GM12878 (cell line): ENCODE data around the gene GON4L. TPM values are rescaled to one million over a fixed set of nuclear protein-coding genes. Genes with fewer than 3 reads are reported as not detected.

Experiments
- ASH2L ChIP-seq: fragments of 300-600, 200-600 bp; sonication (generic); IDR thresholded peaks from 2 replicates; pipeline ENCODE4 v1.6.1; 2017; ENCODE audit warnings: low read depth, mild to moderate bottlenecking, borderline replicate concordance
- BCL11A ChIP-seq: IDR thresholded peaks from 2 replicates; pipeline ENCODE4 v1.6.1; 2011; ENCODE audit warnings: low read depth, low read length
- BHLHE40 ChIP-seq, 2 experiments: fragments of 450-650 bp in 1 of 2; IDR thresholded peaks; 2 replicates each; pipeline ENCODE4 v1.6.1; 2011 to 2017; ENCODE audit warnings: low read depth in 2 of 2, borderline replicate concordance in 1 of 2, improper control_type of control experiment in 1 of 2, low read length in 1 of 2, mild to moderate bottlenecking in 1 of 2
- CBX5 ChIP-seq: sonication (generic); IDR thresholded peaks from 2 replicates; pipeline ENCODE4 v1.6.1; 2016; ENCODE audit warnings: low read depth, moderate library complexity, mild to moderate bottlenecking, inconsistent platforms
- CEBPB ChIP-seq, 2 experiments: fragments of 150-350 bp in 1 of 2; IDR thresholded peaks; 2 replicates each; pipeline ENCODE4 v1.6.1; 2012 to 2014; ENCODE audit warnings: low read depth in 2 of 2, low read length in 2 of 2, borderline replicate concordance in 1 of 2, inconsistent platforms in 1 of 2
- DPF2 ChIP-seq: fragments of 450-650 bp; IDR thresholded peaks from 2 replicates; pipeline ENCODE4 v1.6.1; 2017; ENCODE audit warnings: mild to moderate bottlenecking
- ELK1 ChIP-seq: IDR thresholded peaks from 2 replicates; pipeline ENCODE4 v1.6.1; 2012; ENCODE audit warnings: low read depth, low read length, improper control_type of control experiment
- EZH2 ChIP-seq: IDR thresholded peaks from 2 replicates; pipeline ENCODE4 v1.6.1; 2012; ENCODE audit warnings: low read depth, mild to moderate bottlenecking, control low read depth, inconsistent platforms, low read length, borderline replicate concordance; ENCODE audit not compliant: control insufficient read depth
- FOXK2 ChIP-seq: fragments of 450-650 bp; IDR thresholded peaks from 2 replicates; pipeline ENCODE4 v1.6.1; 2017; ENCODE audit warnings: mild to moderate bottlenecking, moderate library complexity
- GABPA ChIP-seq: IDR thresholded peaks from 2 replicates; pipeline ENCODE4 v1.6.1; 2014; ENCODE audit warnings: antibody characterized with exemption, low read depth, mild to moderate bottlenecking, inconsistent platforms
- GATAD2B ChIP-seq: fragments of 450-650 bp; conservative IDR thresholded peaks from 2 replicates; pipeline ENCODE4 v1.6.1; 2017; ENCODE audit warnings: low read depth, mild to moderate bottlenecking, moderate library complexity
- JUND ChIP-seq: IDR thresholded peaks from 2 replicates; pipeline ENCODE4 v1.6.1; 2012; ENCODE audit warnings: low read depth, mild to moderate bottlenecking, low read length, improper control_type of control experiment, moderate library complexity
- MAX ChIP-seq: IDR thresholded peaks from 2 replicates; pipeline ENCODE4 v1.6.1; 2012; ENCODE audit warnings: low read depth, low read length, improper control_type of control experiment
- MTA2 ChIP-seq: fragments of 450-650 bp; IDR thresholded peaks from 2 replicates; pipeline ENCODE4 v1.6.1; 2016; ENCODE audit warnings: low read depth, mild to moderate bottlenecking, moderate library complexity
- MYC ChIP-seq: IDR thresholded peaks from 2 replicates; pipeline ENCODE4 v1.6.1; 2011; ENCODE audit warnings: mild to moderate bottlenecking, low read length, moderate library complexity, inconsistent platforms; ENCODE audit not compliant: insufficient read depth, insufficient replicate concordance, insufficient read length, severe bottlenecking
- NR2C2 ChIP-seq: IDR thresholded peaks from 2 replicates; pipeline ENCODE4 v1.6.1; 2011; ENCODE audit warnings: borderline replicate concordance, low read depth; ENCODE audit not compliant: control insufficient read depth, insufficient read length
- POLR2AphosphoS2 ChIP-seq: IDR thresholded peaks from 2 replicates; pipeline ENCODE4 v1.6.1; 2011; ENCODE audit warnings: low read depth, mild to moderate bottlenecking, low read length, improper control_type of control experiment, moderate library complexity
- RAD21 ChIP-seq: IDR thresholded peaks from 2 replicates; pipeline ENCODE4 v1.6.1; 2011; ENCODE audit warnings: mild to moderate bottlenecking, low read depth, low read length, moderate library complexity; ENCODE audit not compliant: insufficient read depth
- RBBP5 ChIP-seq: fragments of 200-600 bp; sonication (generic); conservative IDR thresholded peaks from 2 replicates; pipeline ENCODE4 v1.6.1; 2016
- RCOR1 ChIP-seq: conservative IDR thresholded peaks from 2 replicates; pipeline ENCODE4 v1.6.1; 2012; ENCODE audit warnings: low read depth, low read length, improper control_type of control experiment
- SP1 ChIP-seq: IDR thresholded peaks from one replicate; pipeline ENCODE4 v1.6.1; 2011; ENCODE audit warnings: low read depth, low read length
- SREBF1 ChIP-seq: IDR thresholded peaks from 2 replicates; pipeline ENCODE4 v1.6.1; 2012; ENCODE audit warnings: mild to moderate bottlenecking, low read length
- STAT3 ChIP-seq: IDR thresholded peaks from 2 replicates; pipeline ENCODE4 v1.6.1; 2011; ENCODE audit warnings: low read depth, low read length, improper control_type of control experiment
- SUPT20H ChIP-seq: IDR thresholded peaks from 2 replicates; pipeline ENCODE4 v1.6.1; 2011; ENCODE audit warnings: low read depth, mild to moderate bottlenecking, low read length, moderate library complexity, borderline replicate concordance; ENCODE audit not compliant: control insufficient read depth
- SUZ12 ChIP-seq: fragments of 200-600 bp; sonication (generic); IDR thresholded peaks from one replicate; pipeline ENCODE4 v1.6.1; 2018; ENCODE audit warnings: antibody characterized with exemption, mild to moderate bottlenecking; ENCODE audit not compliant: unreplicated experiment
- TCF3 ChIP-seq: IDR thresholded peaks from 2 replicates; pipeline ENCODE4 v1.6.1; 2012; ENCODE audit warnings: low read depth, mild to moderate bottlenecking, low read length, borderline replicate concordance; ENCODE audit not compliant: insufficient read depth
- ZNF622 ChIP-seq: fragments of 450-650 bp; IDR thresholded peaks from 2 replicates; pipeline ENCODE4 v1.6.1; 2017; ENCODE audit warnings: mild to moderate bottlenecking, inconsistent platforms
- polyA plus RNA-seq, 11 experiments: library from polyadenylated mRNA; depleted of rRNA in 4 of 11; unstranded in 6 of 11; stranded (reverse) in 5 of 11; fragments of >200 nt; fragmentation: Nextera tagmentation in 4 of 11; fragmentation: Illumina TruSeq in 1 of 11; extraction: Ambion mirVana in 4 of 11; extraction: Trizol in 1 of 11; gene quantifications; 1 replicate in 1 of 11; 2 replicates in 10 of 11; pipeline versions ENCODE4 v1.2.1 to v1.2.3, GENCODE V29; 2011 to 2016; ENCODE audit warnings: inconsistent platforms in 2 of 11, missing spikeins in 2 of 11, low read depth in 1 of 11
- total RNA-seq, 4 experiments: library from RNA; depleted of rRNA in 3 of 4; stranded (reverse); fragments of >200 nt in 3 of 4; fragmentation: Illumina TruSeq in 1 of 4; extraction: Trizol in 1 of 4; gene quantifications; 2 replicates each; pipeline versions ENCODE4 v1.2.1 to v1.2.3, GENCODE V29; 2013 to 2021
- TF ChIP-seq, protein P1 (sequence below): IDR thresholded peaks from 2 replicates; pipeline ENCODE4 v1.6.1; 2012; ENCODE audit warnings: mild to moderate bottlenecking, low read depth, low read length

The GON4L gene
- total and polyA plus RNA-seq, 10 of the 15 experiments (the other 5 are each of a cell fraction or from before 2014, with no cell fraction given): 17.7 to 40.7 (median 28.0) TPM

DNA sequence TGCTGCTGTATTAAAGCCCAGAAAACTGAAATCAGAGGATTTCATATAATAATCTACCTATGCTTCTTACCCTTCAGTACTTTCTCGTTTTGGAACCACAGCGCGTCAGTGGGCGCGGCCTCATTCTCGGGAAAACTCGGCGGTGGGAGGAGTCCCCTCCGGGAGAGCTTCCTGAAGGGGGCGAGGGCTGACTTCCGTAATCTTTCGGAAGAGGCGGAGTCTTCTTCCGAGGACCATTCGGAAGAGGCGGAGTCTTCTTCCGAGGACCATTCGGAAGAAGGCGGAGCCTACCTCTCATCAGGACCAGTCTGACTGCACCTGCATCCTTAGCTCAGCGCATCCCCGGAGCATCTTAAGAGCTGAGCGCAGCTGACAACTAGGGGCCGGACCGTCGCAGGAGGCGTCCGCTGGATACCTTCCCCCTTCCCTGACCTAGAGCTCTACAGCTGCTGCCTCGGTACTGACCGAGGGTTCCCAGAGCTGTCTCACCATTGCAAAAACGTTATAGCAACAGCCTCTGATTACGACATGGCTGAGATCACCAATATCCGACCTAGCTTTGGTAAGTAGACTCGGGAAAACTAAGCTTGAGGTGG, 2.3 kb upstream of the GON4L start, which contains the start of gene SYT11 (continued):
- TF ChIP-seq ASH2L (no peak), TCF3 (no peak), CEBPB (IDR thresholded peaks at IDR 0.05; ENCODE audit: borderline replicate concordance in 1 of 2, low read depth in 2 of 2, low read length in 2 of 2) (no peak), GABPA (0 out of 2 replicates have a peak, but pooled peaks have one; percentile 9), NR2C2 (no peak), RAD21 (no peak), MAX (no peak), FOXK2 (no peak), SUPT20H (no peak), BCL11A (no peak), STAT3 (no peak), RCOR1 (peak; percentile 93; the same call in 1 of the 2 replicates), MTA2 (no peak), JUND (no peak), BHLHE40 (IDR thresholded peaks at IDR 0.05; ENCODE audit: borderline replicate concordance in 1 of 2, low read depth in 2 of 2, low read length in 1 of 2) (0 out of 4 replicates have a peak, but pooled peaks of 1 of the 2 experiments have one; percentile 15), POLR2AphosphoS2 (no peak), MYC (no peak), CBX5 (no peak), SP1 (no peak), EZH2 (no peak), SREBF1 (no peak), DPF2 (no peak), ZNF622 (no peak), ELK1 (no peak), RBBP5 (no peak), GATAD2B (no peak), SUZ12 (no peak)
- TF ChIP-seq, protein P1, sequence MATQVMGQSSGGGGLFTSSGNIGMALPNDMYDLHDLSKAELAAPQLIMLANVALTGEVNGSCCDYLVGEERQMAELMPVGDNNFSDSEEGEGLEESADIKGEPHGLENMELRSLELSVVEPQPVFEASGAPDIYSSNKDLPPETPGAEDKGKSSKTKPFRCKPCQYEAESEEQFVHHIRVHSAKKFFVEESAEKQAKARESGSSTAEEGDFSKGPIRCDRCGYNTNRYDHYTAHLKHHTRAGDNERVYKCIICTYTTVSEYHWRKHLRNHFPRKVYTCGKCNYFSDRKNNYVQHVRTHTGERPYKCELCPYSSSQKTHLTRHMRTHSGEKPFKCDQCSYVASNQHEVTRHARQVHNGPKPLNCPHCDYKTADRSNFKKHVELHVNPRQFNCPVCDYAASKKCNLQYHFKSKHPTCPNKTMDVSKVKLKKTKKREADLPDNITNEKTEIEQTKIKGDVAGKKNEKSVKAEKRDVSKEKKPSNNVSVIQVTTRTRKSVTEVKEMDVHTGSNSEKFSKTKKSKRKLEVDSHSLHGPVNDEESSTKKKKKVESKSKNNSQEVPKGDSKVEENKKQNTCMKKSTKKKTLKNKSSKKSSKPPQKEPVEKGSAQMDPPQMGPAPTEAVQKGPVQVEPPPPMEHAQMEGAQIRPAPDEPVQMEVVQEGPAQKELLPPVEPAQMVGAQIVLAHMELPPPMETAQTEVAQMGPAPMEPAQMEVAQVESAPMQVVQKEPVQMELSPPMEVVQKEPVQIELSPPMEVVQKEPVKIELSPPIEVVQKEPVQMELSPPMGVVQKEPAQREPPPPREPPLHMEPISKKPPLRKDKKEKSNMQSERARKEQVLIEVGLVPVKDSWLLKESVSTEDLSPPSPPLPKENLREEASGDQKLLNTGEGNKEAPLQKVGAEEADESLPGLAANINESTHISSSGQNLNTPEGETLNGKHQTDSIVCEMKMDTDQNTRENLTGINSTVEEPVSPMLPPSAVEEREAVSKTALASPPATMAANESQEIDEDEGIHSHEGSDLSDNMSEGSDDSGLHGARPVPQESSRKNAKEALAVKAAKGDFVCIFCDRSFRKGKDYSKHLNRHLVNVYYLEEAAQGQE: no peak
